GM06990 (cell line): ENCODE data around the gene CLN5.

Experiments used
- DNase-seq: peaks from one replicate; pipeline ENCODE4 v3.0.0-alpha.2; 2011; ENCODE audit not compliant: insufficient read length; ENCODE audit errors: extremely low read depth
- H3K27me3 ChIP-seq: replicated peaks from 2 replicates; pipeline ENCODE4 v1.6.0; 2011; ENCODE audit warnings: low read length; ENCODE audit not compliant: control insufficient read depth, insufficient read depth
- H3K36me3 ChIP-seq: 2 replicates; pipeline ENCODE4 v1.5.1; 2011; ENCODE audit warnings: low read length; ENCODE audit not compliant: control insufficient read depth, insufficient read depth
- H3K4me3 ChIP-seq: replicated peaks from 2 replicates; pipeline ENCODE4 v1.5.1; 2011; ENCODE audit warnings: low read depth, mild to moderate bottlenecking, control low read depth, low read length
- TF ChIP-seq, protein P1 (sequence below): IDR thresholded peaks from 2 replicates; pipeline ENCODE4 v1.5.1; 2011; ENCODE audit warnings: low read length, control low read depth, mild to moderate bottlenecking, inconsistent platforms; ENCODE audit not compliant: insufficient read depth, poor library complexity, severe bottlenecking

CLN5 gene

DNA sequence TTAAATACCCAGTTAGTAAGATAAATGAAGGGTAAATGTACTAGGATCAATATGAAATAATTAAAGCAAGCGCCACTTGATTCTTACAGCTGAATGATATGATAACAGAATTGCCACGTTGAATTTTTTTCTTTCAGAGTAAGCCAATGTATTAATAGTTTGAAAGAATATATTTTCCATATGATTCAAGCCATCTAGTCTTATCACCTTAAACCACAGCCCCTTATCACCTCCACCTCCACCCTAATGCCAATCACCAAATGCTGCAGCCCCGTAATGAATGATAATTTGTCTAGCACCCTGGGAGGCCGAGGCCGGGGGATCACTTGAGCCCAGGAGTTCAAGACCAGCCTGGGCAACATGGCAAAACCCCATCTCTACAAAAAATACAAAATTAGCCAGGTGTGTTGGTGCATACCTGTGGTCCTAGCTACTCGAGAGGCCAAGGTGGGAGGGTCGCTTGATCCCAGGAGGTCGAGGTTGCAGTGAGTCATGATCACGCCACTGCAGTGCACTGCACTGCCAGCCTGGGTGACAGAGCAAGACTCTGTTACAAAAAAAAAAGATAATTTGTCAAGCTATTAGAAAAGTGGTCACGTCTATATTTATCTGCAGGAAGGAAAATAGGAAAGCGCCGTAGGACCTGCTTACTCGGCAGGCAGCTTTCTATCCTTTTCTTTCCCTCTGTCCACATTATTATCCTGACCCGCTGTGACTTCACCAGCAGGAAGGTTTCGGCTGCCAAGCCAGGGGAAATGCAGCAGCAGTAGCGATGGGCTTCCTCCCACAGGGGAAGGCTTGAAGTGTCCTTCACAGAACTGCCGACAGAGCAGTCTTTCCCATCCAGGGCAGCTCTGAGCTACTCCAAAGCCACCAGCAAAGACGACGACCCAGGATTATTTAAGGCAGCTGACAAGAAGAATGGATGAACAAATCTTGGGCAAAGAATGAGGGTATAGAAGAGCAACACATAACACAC is 19.7 kb upstream of the CLN5 start:
- no peak for DNase-seq
- H3K4me3 ChIP-seq, result no peak overlapping the region

DNA sequence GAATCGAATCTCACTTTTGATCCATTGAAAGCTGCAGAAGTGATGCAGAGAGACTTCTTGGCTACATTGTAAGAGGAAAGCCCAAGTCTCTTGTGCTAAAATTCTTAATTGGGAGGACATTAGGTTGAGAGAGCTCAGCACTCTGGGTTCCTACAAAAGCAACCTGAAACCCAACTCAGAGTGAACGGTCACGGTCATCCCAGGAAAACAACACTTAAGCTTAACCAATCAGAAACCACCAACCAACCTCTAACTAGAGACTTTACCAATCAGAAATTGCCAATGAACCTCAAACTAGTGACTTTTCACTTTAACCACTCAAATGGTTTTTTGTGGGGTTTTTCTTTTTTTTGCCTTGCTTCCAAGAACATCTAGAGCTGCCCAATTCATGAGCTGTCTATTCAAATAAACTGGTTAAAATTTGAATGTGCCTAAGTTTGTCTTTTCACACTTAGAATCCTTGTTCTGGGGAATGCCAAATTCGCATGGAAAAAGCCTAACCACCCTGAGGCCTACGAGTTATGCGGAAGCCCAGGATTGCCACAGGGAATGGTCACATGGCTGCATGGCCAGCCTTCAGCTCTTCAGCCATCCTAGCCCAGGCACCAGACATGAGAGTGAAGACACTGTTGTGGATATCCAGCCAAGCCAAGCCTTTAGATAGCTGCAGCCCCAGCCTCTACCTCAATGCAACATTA is 17.8 kb upstream of the CLN5 start:
- Histone ChIP-seq H3K4me3 (no peak overlapping the region), H3K36me3 (no peaks in the 10 kb centered on the region), H3K27me3 (no peaks in the 10 kb centered on the region; the same call in 1 of the 2 replicates)
- TF ChIP-seq, protein P1, sequence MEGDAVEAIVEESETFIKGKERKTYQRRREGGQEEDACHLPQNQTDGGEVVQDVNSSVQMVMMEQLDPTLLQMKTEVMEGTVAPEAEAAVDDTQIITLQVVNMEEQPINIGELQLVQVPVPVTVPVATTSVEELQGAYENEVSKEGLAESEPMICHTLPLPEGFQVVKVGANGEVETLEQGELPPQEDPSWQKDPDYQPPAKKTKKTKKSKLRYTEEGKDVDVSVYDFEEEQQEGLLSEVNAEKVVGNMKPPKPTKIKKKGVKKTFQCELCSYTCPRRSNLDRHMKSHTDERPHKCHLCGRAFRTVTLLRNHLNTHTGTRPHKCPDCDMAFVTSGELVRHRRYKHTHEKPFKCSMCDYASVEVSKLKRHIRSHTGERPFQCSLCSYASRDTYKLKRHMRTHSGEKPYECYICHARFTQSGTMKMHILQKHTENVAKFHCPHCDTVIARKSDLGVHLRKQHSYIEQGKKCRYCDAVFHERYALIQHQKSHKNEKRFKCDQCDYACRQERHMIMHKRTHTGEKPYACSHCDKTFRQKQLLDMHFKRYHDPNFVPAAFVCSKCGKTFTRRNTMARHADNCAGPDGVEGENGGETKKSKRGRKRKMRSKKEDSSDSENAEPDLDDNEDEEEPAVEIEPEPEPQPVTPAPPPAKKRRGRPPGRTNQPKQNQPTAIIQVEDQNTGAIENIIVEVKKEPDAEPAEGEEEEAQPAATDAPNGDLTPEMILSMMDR, result no peak
- DNase-seq, result no peak

More for the DNA sequence above, 19.7 kb upstream of the CLN5 start:
- H3K27me3 ChIP-seq, result no peaks in the 10 kb centered on the region
- TF ChIP-seq, protein P1, result no peak
- no peaks in the 10 kb centered on the region for H3K36me3 ChIP-seq

DNA sequence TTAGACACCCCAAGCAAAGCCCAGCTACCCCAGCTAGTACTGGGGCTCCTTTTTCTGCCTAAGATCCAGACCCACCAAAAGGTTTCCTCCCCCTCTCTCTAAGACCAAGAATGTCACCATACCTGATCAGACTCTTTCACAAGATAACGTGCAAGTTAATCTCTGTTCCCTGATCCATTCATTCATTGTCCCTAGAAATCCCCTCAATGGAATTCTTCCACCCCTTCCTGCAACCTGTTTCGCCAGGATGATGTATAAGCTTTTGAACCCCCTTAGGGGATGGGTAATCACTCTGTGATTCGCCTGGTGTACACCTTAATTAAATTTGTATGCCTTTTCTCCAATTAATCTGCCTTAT is 17.3 kb upstream of the CLN5 start:
- TF ChIP-seq, protein P1, result no peak
- no peaks in the 10 kb centered on the region; the same call in 1 of the 2 replicates for H3K27me3 ChIP-seq
- no peaks in the 10 kb centered on the region for H3K36me3 ChIP-seq
- DNase-seq, result no peak
- H3K4me3 ChIP-seq, result no peak overlapping the region

DNA sequence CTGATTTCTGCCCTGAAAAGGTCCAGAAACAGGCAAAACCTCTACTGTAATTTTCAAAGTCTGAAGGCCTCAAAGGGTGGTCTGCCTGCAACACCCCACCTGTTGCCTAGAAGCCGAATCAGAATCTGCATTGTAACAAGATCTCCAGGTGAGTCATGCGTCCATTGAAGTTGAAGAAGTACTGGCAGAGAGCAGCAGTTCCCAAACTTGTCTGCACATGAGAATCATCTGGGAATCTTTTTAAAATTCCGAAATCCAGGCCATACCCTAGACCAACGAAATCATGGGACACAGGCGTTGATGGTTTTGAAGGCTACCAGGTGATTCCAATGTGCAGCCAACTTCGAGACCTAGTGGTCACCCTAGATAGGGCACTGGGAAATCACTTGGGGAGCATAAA is 16.0 kb upstream of the CLN5 start:
- Histone ChIP-seq H3K4me3 (no peak overlapping the region), H3K36me3 (no peaks in the 10 kb centered on the region), H3K27me3 (no peaks in the 10 kb centered on the region; the same call in 1 of the 2 replicates)
- TF ChIP-seq, protein P1, result no peak
- DNase-seq, result no peak

DNA sequence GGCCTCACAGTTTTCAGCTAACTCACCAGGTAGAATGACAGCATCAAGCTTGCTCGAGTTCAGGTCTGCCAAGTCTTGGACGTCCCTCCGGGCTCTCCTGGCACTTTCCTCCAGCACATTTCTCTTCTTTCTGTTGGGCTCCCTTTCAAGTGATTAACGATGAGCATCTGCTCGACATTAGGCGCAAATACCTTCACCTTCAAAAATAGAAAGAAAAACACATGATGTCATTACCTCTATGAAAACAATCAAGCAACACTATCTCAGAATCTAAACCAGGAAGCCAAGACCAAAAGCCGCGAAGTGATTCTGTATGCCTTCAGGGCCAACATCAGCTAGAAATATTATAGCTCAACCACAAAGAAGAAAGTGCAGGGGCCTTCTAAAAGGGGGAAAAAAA is 15.4 kb upstream of the CLN5 start:
- no peak for DNase-seq
- Histone ChIP-seq H3K27me3 (no peaks in the 10 kb centered on the region; the same call in 1 of the 2 replicates), H3K36me3 (no peaks in the 10 kb centered on the region), H3K4me3 (no peak overlapping the region)
- TF ChIP-seq, protein P1, result no peak
